PC-3 (cell line): ENCODE data around the gene ZYG11A. TPM values are rescaled to one million over a fixed set of nuclear protein-coding genes. Genes with fewer than 3 reads are reported as not detected.

ENCODE experiments used
- ATAC-seq: fragments of 200-7000 bp; cut with Tn5 transposase; 2 replicates; pipeline ENCODE4 v1.9.1; 2020; ENCODE audit warnings: mild to moderate bottlenecking, moderate library complexity
- BruUV-seq: library from RNA; stranded (reverse); fragments of 400-500 nt; replicated peaks from 2 replicates; lab custom pipeline; 2021; lab: Mats Ljungman, UMichigan
- CTCF ChIA-PET: fragments of 300-600 bp; sonication (Branson Sonifier 250); formaldehyde crosslinking; loops from one replicate; lab custom pipeline; 2022; ENCODE audit warnings: antibody characterized with exemption; lab: Charles Lee
- POLR2A ChIA-PET: fragments of 300-600 bp; sonication (Branson Sonifier 250); formaldehyde crosslinking; loops from one replicate; lab custom pipeline; 2022; ENCODE audit warnings: antibody characterized with exemption; ENCODE audit not compliant: unreplicated experiment; lab: Charles Lee
- DNase-seq: peaks from one replicate; pipeline ENCODE4 v3.0.0-alpha.2; 2015
- H2AFZ ChIP-seq: fragments of 300-600 bp; sonication (generic); 2 replicates; pipeline ENCODE4 v1.6.0; 2016; ENCODE audit warnings: antibody characterized with exemption, low read length
- H3F3A ChIP-seq: fragments of 300-600 bp; sonication (generic); one replicate; pipeline ENCODE4 v1.6.0; 2017; ENCODE audit warnings: antibody characterized with exemption, low read length, control low read depth, mild to moderate bottlenecking; ENCODE audit not compliant: unreplicated experiment
- H3K27ac ChIP-seq: fragments of 300-600 bp; sonication (generic); 2 replicates; pipeline ENCODE4 v1.5.1; 2016; ENCODE audit warnings: mild to moderate bottlenecking, low read length
- H3K27me3 ChIP-seq: fragments of 300-600 bp; sonication (generic); 2 replicates; pipeline ENCODE4 v1.6.1; 2016; ENCODE audit warnings: low read length, mixed read lengths
- H3K36me3 ChIP-seq: fragments of 300-600 bp; sonication (generic); 2 replicates; pipeline ENCODE4 v1.6.1; 2016; ENCODE audit warnings: low read depth, mixed run types, low read length, mixed read lengths
- H3K4me1 ChIP-seq: fragments of 300-600 bp; sonication (generic); 2 replicates; pipeline ENCODE4 v1.5.1; 2016; ENCODE audit warnings: low read length; ENCODE audit not compliant: insufficient read depth
- H3K4me2 ChIP-seq: fragments of 300-600 bp; sonication (generic); 2 replicates; pipeline ENCODE4 v1.6.0; 2016; ENCODE audit warnings: low read length
- H3K4me3 ChIP-seq: fragments of 300-600 bp; sonication (generic); 2 replicates; pipeline ENCODE4 v1.5.1; 2016; ENCODE audit warnings: mild to moderate bottlenecking, low read length, mixed read lengths
- H3K79me2 ChIP-seq: fragments of 300-600 bp; sonication (generic); 2 replicates; pipeline ENCODE4 v1.6.1; 2017; ENCODE audit warnings: low read length, mixed read lengths
- H3K9ac ChIP-seq: fragments of 300-600 bp; sonication (generic); 2 replicates; pipeline ENCODE4 v1.6.0; 2016; ENCODE audit warnings: mild to moderate bottlenecking, low read length
- H3K9me2 ChIP-seq: fragments of 300-600 bp; sonication (generic); replicated peaks from 2 replicates; pipeline ENCODE4 v1.6.1; 2016; ENCODE audit warnings: mixed run types, low read length, mixed read lengths
- H3K9me3 ChIP-seq: fragments of 300-600 bp; sonication (generic); 2 replicates; pipeline ENCODE4 v1.6.1; 2016; ENCODE audit warnings: low read length, mixed read lengths
- H4K20me1 ChIP-seq: fragments of 300-600 bp; sonication (generic); 2 replicates; pipeline ENCODE4 v1.6.1; 2016; ENCODE audit warnings: low read length, mixed read lengths
- EZH2 ChIP-seq: fragments of 300-600 bp; sonication (generic); IDR thresholded peaks from one replicate; pipeline ENCODE4 v1.6.1; 2017; ENCODE audit warnings: antibody characterized with exemption, mild to moderate bottlenecking, low read length; ENCODE audit not compliant: unreplicated experiment
- EZH2phosphoT487 ChIP-seq: fragments of 300-600 bp; sonication (generic); IDR thresholded peaks from 2 replicates; pipeline ENCODE4 v1.6.1; 2018; ENCODE audit warnings: mild to moderate bottlenecking, antibody characterized with exemption, low read length, borderline replicate concordance
- intact Hi-C: fragments of 100-400 bp; cut with micrococcal nuclease; formaldehyde crosslinking; loops from 2 replicates; pipeline ENCODE4 v1.9.0; 2023
- total RNA-seq: library from RNA; depleted of rRNA; stranded (reverse); fragments of >200 nt; gene quantifications from 2 replicates; pipeline ENCODE4 v1.2.3, GENCODE V29; 2014
- TF ChIP-seq, protein P1 (sequence below): fragments of 300-600 bp; sonication (generic); conservative IDR thresholded peaks from 2 replicates; pipeline ENCODE4 v1.5.1; 2017; ENCODE audit warnings: antibody characterized with exemption, low read depth, mild to moderate bottlenecking, low read length

The ZYG11A gene
- total RNA-seq, 1 experiment from 2014 or later = 0.47 TPM

DNA sequence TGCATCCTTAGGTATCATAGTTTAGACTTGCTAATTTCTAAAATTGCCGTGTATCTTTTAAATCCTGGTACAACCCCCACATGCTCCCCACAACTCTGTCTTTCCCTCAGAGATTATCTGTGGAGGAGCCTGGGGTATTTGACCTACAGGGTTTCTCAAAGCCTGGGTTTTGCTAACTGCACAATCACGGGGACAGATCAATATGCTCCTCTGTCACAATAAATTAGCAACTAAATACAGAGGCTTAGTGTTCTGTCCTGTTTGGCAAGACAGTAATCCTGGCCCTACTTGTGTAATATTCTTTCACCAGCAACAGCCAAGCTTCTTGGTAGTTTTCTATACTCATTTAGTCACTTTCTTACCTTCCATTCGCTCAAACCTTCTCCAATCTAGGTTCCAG lies 70.5 kb downstream of the ZYG11A start:
- Histone ChIP-seq H3K9me2 (no peaks in the 10 kb centered on the region), H3K9me3 (no peaks in the 10 kb centered on the region), H3F3A (no peaks in the 10 kb centered on the region), H3K79me2 (peaks cover 21% of the 10 kb centered on the region), H3K4me3 (no peak overlapping the region), H3K27ac (no peak overlapping the region), H3K4me2 (no peak overlapping the region), H3K4me1 (no peaks in the 10 kb centered on the region), H3K27me3 (no peaks in the 10 kb centered on the region), H3K36me3 (no peaks in the 10 kb centered on the region), H3K9ac (no peak overlapping the region), H4K20me1 (no peaks in the 10 kb centered on the region), H2AFZ (no peak overlapping the region)
- CTCF ChIA-PET = no interaction called here
- TF ChIP-seq EZH2 (no peak), EZH2phosphoT487 (no peak)
- TF ChIP-seq, protein P1, sequence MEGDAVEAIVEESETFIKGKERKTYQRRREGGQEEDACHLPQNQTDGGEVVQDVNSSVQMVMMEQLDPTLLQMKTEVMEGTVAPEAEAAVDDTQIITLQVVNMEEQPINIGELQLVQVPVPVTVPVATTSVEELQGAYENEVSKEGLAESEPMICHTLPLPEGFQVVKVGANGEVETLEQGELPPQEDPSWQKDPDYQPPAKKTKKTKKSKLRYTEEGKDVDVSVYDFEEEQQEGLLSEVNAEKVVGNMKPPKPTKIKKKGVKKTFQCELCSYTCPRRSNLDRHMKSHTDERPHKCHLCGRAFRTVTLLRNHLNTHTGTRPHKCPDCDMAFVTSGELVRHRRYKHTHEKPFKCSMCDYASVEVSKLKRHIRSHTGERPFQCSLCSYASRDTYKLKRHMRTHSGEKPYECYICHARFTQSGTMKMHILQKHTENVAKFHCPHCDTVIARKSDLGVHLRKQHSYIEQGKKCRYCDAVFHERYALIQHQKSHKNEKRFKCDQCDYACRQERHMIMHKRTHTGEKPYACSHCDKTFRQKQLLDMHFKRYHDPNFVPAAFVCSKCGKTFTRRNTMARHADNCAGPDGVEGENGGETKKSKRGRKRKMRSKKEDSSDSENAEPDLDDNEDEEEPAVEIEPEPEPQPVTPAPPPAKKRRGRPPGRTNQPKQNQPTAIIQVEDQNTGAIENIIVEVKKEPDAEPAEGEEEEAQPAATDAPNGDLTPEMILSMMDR = no peak
- intact Hi-C loops = no loop called here
- no TSS peak for BruUV-seq
- POLR2A ChIA-PET = no interaction called here
- ATAC-seq (no peak), DNase-seq (no peak)

DNA sequence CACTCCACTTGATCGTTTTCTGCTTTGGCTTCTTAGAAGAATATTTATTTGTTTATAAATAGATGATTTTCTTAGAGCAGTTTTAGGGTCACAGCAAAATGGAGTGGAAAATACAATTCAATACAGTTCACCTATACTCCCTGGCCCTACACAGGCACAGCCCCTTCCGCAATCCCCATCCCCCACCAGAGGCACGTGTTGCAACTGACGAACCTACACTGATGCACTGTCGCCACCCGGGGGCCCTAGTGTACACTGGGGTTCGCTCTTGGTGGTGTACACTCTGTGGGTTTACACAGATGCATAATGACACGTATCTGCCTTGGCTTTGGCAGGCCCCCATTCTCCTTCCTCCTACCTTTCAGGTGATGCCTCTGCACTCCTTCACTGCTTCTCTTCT lies 71.0 kb downstream of the ZYG11A start:
- Histone ChIP-seq H4K20me1 (no peaks in the 10 kb centered on the region), H3K36me3 (no peaks in the 10 kb centered on the region), H3K4me2 (no peak overlapping the region), H3K27me3 (no peaks in the 10 kb centered on the region), H3F3A (no peaks in the 10 kb centered on the region), H3K9me2 (no peaks in the 10 kb centered on the region), H3K27ac (no peak overlapping the region), H3K9me3 (no peaks in the 10 kb centered on the region), H3K79me2 (peaks cover 27% of the 10 kb centered on the region), H3K4me3 (no peak overlapping the region), H3K4me1 (peaks cover under 1% of the 10 kb centered on the region), H3K9ac (no peak overlapping the region), H2AFZ (no peak overlapping the region)
- POLR2A ChIA-PET = no interaction called here
- BruUV-seq = no TSS peak
- TF ChIP-seq EZH2phosphoT487 = no peak
- TF ChIP-seq, protein P1 = peak; percentile 19; the same call in 1 of the 2 replicates
- DNase-seq (no peak), ATAC-seq (no peak)
- CTCF ChIA-PET = no interaction called here
- intact Hi-C loops = no loop called here

DNA sequence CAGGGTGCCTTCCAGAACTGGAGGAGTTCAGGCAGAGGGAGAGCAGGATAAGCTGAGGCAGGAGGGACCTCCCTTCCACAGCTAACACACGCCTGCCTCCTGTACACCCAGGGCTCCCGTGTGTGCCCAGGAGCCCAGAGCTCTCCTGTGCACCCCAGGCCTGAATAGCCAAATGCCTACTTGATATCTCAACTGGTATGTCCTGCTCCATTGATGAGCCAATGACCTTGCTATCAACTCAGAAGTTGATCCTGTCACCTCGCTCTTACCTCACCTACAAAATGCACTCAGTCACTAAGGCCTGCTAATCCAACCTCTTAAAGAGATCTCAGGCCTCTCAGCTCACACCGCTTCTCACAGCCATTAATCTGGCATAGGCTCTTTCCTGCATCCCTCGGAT lies 71.9 kb downstream of the ZYG11A start:
- no peaks in the 10 kb centered on the region for H3K27me3 ChIP-seq
- H4K20me1 ChIP-seq = no peaks in the 10 kb centered on the region
- CTCF ChIA-PET = no interaction called here
- no peaks in the 10 kb centered on the region for H3K9me3 ChIP-seq
- peaks cover 1% of the 10 kb centered on the region for H3F3A ChIP-seq
- H3K79me2 ChIP-seq = peaks cover 32% of the 10 kb centered on the region
- H3K36me3 ChIP-seq = no peaks in the 10 kb centered on the region
- intact Hi-C loops = no loop called here
- BruUV-seq = no TSS peak
- H3K27ac ChIP-seq = no peak overlapping the region
- no peak overlapping the region for H3K4me3 ChIP-seq
- H2AFZ ChIP-seq = no peak overlapping the region
- DNase-seq (no peak), ATAC-seq (no peak)
- H3K4me2 ChIP-seq = no peak overlapping the region
- H3K4me1 ChIP-seq = peaks cover 9% of the 10 kb centered on the region
- no peak overlapping the region for H3K9ac ChIP-seq
- POLR2A ChIA-PET = no interaction called here
- H3K9me2 ChIP-seq = no peaks in the 10 kb centered on the region
- TF ChIP-seq, protein P1 = no peak
- TF ChIP-seq EZH2phosphoT487 (no peak), EZH2 (no peak)
